Astrocyte of the cerebellum (primary cell): ENCODE results near the gene TRAPPC1.

Experiments
- DNase-seq: peaks from one replicate; pipeline ENCODE4 v3.0.0-alpha.2; 2011; ENCODE audit warnings: low read depth
- H3K4me3 ChIP-seq: 2 replicates; pipeline ENCODE4 v1.5.1; 2011; ENCODE audit warnings: mild to moderate bottlenecking, low read depth, low read length, moderate library complexity
- in situ Hi-C: cut with HindIII; loops from 2 replicates; pipeline ENCODE4 v1.10.0; 2017; ENCODE audit warnings: low sequenced_read_pairs
- TF ChIP-seq, protein P1 (sequence below): IDR thresholded peaks from 2 replicates; pipeline ENCODE4 v1.5.1; 2012; ENCODE audit warnings: low read length, low read depth, moderate library complexity, mild to moderate bottlenecking; ENCODE audit errors: missing control alignments

TRAPPC1 gene

DNA sequence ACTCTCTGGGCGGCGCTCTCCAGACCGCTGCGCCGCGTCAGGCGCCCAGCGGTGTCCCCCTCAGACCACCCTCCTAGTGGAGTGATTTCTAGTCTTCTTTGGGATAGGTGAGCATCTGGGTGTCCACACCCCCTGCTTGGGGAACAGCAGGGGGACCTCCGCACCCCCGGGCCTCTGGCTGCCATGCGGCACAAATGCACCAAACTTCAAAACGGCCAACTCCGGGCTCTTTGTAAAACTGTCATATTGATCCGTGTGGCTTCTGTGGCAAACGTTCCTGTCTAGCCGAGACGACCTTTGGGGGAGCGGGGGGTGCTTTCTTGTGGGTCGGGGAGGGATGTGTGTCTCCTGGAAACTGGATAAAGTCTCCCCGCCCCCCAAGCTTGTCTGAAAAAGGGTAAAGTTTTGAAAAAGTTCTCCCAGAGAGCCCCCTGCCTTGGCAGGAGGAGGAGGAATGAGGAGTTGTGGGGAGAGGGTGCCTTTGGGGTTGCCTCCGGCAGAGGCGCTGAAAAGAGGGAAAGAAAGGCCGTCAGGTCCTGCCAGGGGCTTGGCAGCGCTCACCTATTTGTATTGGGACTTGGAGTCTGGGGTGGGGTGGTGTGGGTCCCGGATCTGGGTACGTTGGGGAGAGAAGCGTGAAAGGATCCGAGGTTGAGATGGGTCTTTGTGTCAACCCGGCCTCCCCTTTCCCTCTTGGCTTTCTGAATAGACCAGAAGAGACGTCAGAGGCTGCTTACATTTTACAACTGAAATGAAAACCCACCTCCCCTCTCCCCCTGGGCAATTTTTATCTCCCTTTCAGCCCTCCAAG, 45.3 kb downstream of the TRAPPC1 start:
- peak overlapping the region; percentile 84 for H3K4me3 ChIP-seq
- DNase-seq, result no peak
- in situ Hi-C loops, result no loop called here
- TF ChIP-seq, protein P1, sequence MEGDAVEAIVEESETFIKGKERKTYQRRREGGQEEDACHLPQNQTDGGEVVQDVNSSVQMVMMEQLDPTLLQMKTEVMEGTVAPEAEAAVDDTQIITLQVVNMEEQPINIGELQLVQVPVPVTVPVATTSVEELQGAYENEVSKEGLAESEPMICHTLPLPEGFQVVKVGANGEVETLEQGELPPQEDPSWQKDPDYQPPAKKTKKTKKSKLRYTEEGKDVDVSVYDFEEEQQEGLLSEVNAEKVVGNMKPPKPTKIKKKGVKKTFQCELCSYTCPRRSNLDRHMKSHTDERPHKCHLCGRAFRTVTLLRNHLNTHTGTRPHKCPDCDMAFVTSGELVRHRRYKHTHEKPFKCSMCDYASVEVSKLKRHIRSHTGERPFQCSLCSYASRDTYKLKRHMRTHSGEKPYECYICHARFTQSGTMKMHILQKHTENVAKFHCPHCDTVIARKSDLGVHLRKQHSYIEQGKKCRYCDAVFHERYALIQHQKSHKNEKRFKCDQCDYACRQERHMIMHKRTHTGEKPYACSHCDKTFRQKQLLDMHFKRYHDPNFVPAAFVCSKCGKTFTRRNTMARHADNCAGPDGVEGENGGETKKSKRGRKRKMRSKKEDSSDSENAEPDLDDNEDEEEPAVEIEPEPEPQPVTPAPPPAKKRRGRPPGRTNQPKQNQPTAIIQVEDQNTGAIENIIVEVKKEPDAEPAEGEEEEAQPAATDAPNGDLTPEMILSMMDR, result no peak

DNA sequence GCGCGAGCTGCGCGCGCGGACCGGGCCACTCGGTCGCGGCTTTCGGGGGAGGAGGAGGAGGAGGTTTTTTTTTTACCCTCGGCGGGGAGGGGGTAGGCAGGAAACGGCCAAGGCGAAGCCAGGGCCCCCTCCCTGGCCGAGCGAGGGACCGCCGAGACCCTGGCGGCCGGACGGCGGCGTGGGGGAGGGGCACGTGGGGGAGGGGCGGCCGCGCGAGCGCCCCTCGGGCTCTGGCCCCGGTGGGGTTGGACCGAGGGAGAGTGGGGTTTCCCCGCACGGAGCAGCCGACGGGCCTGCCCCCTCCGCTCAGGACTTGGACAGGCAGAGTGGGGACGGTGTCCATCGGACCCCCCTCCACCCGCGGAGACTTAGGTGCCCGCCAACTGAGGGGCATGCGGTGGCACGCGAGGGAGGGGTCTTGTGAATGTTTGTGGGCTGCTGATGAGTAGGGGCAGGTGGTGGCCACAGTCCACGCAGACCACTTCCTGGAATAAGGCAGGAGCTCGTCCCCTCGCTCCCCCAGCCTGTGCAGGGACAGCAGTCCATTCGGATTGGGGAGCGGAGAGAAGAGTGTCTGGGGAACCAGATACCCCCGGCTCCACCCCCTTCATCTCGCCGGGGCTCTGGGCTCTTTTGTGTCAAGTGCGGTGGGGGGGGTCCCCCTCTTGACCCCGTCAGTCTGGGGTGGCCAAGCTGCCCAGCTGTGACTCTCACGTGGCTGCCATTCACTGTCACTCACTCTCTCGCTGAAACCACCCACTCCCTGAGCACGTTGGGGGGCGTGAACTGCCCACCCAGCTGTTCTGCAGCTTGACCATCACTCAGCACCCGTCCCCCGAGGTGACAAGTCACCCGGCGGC, 46.1 kb downstream of the TRAPPC1 start:
- no peak for DNase-seq

DNA sequence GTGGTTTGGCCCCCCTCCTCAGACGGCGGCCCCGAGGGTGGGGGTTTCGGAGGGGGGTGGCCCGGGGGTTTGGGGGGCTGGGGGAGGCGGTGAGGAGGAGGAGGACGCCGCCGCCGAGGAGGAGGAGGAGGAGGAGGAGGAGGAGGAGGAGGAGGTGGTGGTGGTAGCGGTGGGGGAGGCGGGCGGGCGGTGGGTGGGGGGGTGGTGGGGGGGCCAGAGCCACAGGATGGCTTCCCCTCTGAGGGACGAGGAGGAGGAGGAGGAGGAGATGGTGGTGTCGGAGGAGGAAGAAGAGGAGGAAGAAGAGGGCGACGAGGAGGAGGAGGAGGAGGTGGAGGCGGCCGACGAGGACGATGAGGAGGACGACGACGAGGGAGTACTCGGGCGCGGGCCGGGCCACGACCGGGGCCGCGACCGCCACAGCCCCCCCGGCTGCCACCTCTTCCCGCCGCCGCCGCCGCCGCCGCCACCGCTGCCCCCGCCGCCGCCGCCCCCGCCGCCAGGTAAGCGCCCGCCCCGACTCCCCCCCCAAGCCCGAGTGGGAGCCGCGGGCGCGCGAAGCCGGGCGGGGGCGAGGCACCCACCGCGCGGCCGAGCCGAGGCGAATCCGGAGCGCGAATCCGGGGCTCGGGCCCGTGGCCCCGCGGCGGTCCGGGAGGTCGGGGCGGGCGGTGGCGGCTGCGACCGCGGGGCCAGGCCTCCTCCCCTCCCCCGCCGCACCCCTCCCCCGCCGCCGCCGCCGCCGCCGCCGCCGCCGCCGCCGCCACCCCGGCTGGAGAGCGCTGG, 47.0 kb downstream of the TRAPPC1 start:
- no peak for DNase-seq
- TF ChIP-seq, protein P1, result no peak

More for the DNA sequence above, 46.1 kb downstream of the TRAPPC1 start:
- in situ Hi-C loops, result no loop called here
- peak overlapping the region; percentile 84 for H3K4me3 ChIP-seq
- TF ChIP-seq, protein P1, result no peak

DNA sequence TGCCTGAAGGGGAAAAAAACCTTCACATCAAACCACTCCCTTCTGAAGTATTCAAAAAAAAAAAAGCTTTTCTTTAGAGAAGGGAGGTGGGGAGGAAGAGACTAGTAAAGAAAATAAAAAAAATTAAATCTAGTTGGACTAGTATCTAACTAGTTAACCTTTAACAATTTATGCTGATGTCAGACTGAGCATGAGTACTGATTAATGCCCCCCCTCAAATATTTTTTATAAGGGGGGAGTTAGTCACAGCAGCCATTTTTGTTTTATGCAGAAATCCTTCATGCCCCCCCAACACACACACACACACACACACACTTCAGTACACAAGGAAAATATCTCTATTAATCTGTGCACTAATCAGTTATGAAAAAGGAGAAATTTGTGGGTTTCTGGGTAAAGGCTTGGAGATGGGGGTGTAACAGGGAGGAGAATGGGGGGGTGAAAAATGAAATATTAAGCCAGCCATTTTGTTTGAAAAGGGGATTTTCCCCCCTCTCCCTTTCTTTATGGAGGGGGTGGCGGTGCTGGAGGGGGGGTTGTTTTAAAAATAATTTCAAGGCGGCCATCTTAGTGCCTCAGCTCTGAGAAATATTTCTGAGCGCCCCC, 47.9 kb downstream of the TRAPPC1 start:
- peak overlapping the region; percentile 84 for H3K4me3 ChIP-seq
- no peak for DNase-seq
- TF ChIP-seq, protein P1, result no peak
- in situ Hi-C loops, result no loop called here

More for the DNA sequence above, 47.0 kb downstream of the TRAPPC1 start:
- H3K4me3 ChIP-seq, result peak overlapping the region; percentile 84
- in situ Hi-C loops, result no loop called here

DNA sequence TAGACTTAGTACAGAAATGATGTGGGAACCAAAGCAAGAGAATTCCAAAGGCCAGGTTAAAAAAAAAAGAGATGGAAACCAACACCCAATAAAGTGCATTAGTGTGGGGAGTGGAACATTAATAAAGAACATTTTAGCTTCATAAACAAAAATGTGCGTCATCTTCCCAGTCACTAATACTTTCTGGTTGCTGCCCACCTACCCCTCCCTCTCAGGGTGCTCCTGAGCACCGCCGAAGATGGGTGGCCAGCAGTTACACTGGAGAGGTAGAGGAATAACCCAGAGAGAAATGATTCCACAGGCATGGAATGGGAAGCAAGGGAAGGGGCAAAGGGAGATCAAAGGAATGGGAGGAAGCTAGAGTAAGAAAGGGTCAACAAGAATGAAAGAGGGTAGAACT, 49.1 kb downstream of the TRAPPC1 start:
- DNase-seq, result no peak
- in situ Hi-C loops, result no loop called here
- no peak overlapping the region for H3K4me3 ChIP-seq
- TF ChIP-seq, protein P1, result no peak
